Natural killer cell treated with Interleukin-12 subunit alpha and Interleukin-12 subunit beta and Interleukin-15 and Interleukin-18, amount 100 ng/mL, for 72 hours (primary cell): ENCODE data around the gene CD99L2. TPM values are rescaled to one million over a fixed set of nuclear protein-coding genes. Genes with fewer than 3 reads are reported as not detected.
"Not testable (repeated sequence)": the region's sequence is repeated elsewhere in the genome, so short reads cannot be mapped to it uniquely, and the experiment has no call there.

Experiments
- ATAC-seq, 2 donors: fragments of 150-1000 bp; cut with Tn5 transposase in 1 of 2; sonication (Bioruptor Pico), chemical (Tn5 transposase) in 1 of 2; 2 replicates each; pipeline ENCODE4 v1.10.0; 2021
- DNase-seq: peaks from one replicate; pipeline ENCODE4 v3.0.0; 2022; ENCODE audit warnings: low spot score
- H3K27ac Mint-ChIP-seq, 2 donors: 1 replicate in 1 of 2; 2 replicates in 1 of 2; pipeline ENCODE4 v1.8.0; 2022; ENCODE audit warnings: mixed read lengths in 2 of 2, mild to moderate bottlenecking in 1 of 2, moderate library complexity in 1 of 2
- H3K27me3 Mint-ChIP-seq, 2 donors: 1 replicate in 1 of 2; 2 replicates in 1 of 2; pipeline ENCODE4 v1.8.0; 2022; ENCODE audit warnings: mixed read lengths in 2 of 2
- H3K36me3 Mint-ChIP-seq: one replicate; pipeline ENCODE4 v1.8.0; 2022; ENCODE audit warnings: mixed read lengths
- H3K4me1 Mint-ChIP-seq, 2 donors: 1 replicate in 1 of 2; 2 replicates in 1 of 2; pipeline ENCODE4 v1.8.0; 2022; ENCODE audit warnings: low read depth in 2 of 2, mixed read lengths in 2 of 2, mild to moderate bottlenecking in 1 of 2
- H3K4me3 Mint-ChIP-seq: one replicate; pipeline ENCODE4 v1.8.0; 2022; ENCODE audit warnings: mixed read lengths
- H3K9me3 Mint-ChIP-seq: 2 replicates; pipeline ENCODE4 v1.8.0; 2022; ENCODE audit warnings: mixed read lengths
- total RNA-seq, 2 donors: library from RNA; stranded (reverse); gene quantifications; one replicate each; pipeline ENCODE4 v1.2.3, GENCODE V29; 2022

Gene CD99L2
- total RNA-seq, 2 donors from 2014 or later: 23.8 to 25.7 TPM

- peak overlapping the region; percentile 34 for H3K4me3 Mint-ChIP-seq
- no peaks in the 10 kb centered on the region for H3K27me3 Mint-ChIP-seq
- peaks cover 15 to 16% of the 10 kb centered on the region in 2 donors for H3K4me1 Mint-ChIP-seq
- ATAC-seq (peak in 1 of 2 donors; percentile 56), DNase-seq (no peak)
- no peaks in the 10 kb centered on the region for H3K9me3 Mint-ChIP-seq
- no peaks in the 10 kb centered on the region for H3K36me3 Mint-ChIP-seq
- peak overlapping the region; percentile 23 to 63 for H3K27ac Mint-ChIP-seq
Observed at GRCh38 chrX:150837845-150838244, 60.6 kb downstream of the CD99L2 start.

DNA sequence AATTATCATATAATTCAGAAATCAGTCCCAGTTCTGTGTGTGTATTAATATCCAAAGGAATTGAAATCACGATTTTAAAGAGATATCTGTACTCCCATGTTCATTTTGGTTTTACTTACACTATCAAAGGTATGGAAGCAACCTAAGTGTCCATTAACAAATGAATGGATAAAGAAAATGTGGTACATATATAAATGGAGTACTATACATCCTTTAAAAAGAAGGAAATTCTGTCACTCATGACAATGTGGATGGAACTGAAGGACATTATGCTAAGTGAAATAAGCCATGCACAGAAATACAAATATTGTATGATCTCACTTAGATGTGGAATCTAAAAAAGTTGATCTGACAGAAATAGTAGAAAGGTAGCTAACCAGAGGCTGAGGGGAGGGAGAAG is 63.8 kb downstream of the CD99L2 start:
- Mint-ChIP-seq H3K9me3 (no peaks in the 10 kb centered on the region), H3K27ac (no peak overlapping the region), H3K4me1 (peaks cover 6 to 11% of the 10 kb centered on the region in 2 donors), H3K36me3 (no peaks in the 10 kb centered on the region), H3K4me3 (no peak overlapping the region), H3K27me3 (no peaks in the 10 kb centered on the region)
- DNase-seq: no peak
- ATAC-seq: no peak

DNA sequence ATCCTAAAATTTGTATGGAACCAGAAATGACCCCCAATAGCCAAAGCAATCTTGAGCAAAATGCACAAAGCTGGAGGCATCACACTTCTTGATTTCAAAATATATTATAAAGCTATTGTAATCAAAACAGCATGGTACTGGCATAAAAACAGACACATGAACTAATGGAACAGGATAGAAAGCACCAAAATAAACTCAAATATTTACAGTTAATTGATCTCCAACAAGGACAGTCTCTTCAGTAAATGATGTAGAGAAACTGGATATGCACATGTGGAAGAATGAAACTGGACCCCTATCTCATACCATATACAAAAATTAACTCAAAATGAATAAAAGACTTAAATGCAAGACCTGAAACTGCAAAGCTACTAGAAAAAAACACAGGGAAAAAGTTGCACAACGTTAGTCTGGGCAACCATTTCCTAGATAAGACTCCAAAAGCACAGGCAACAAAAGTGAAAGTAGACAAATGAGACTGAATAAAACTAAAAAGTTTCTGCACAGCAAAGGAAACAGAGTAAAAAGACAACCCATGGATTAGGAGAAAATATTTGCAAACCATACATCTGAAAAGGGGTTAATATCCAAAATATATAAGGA is 64.9 kb downstream of the CD99L2 start:
- H3K27ac Mint-ChIP-seq: no peak overlapping the region
- H3K4me3 Mint-ChIP-seq: no peak overlapping the region
- H3K27me3 Mint-ChIP-seq: no peaks in the 10 kb centered on the region
- no peaks in the 10 kb centered on the region for H3K36me3 Mint-ChIP-seq
- DNase-seq (no peak), ATAC-seq (no peak)
- no peaks in the 10 kb centered on the region for H3K9me3 Mint-ChIP-seq
- peaks cover 6 to 11% of the 10 kb centered on the region in 2 donors for H3K4me1 Mint-ChIP-seq

- no peak for DNase-seq
- H3K4me1 Mint-ChIP-seq: peaks cover 0 to 6% of the 10 kb centered on the region in 2 donors
- H3K4me3 Mint-ChIP-seq: no peak overlapping the region
- no peak for ATAC-seq
- H3K27me3 Mint-ChIP-seq: no peaks in the 10 kb centered on the region
- no peaks in the 10 kb centered on the region for H3K36me3 Mint-ChIP-seq
- H3K9me3 Mint-ChIP-seq: no peaks in the 10 kb centered on the region
- H3K27ac Mint-ChIP-seq: peak overlapping the region in 1 of 2 donors; percentile 4
Observed at GRCh38 chrX:150831863-150832262, 66.6 kb downstream of the CD99L2 start.

DNA sequence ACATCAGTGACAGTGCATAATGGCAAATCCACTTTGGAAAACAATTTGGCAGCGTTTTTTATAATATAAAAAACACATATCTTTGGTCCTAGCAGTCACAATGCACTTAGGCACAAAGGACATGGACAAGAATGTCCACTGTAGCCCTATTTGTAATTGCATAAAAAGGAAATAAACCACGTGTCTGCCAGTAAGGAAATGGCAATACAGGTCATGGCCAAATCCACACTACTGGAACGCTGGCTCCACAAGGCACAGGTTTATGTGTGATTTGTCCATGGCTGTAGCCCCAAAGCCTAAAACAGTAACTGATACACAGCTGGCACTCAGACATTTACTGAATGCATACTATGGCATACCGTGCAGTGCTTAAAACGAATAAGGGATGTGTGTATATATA is 69.7 kb downstream of the CD99L2 start:
- ATAC-seq (no peak), DNase-seq (no peak)
- Mint-ChIP-seq H3K27ac (no peak overlapping the region), H3K27me3 (no peaks in the 10 kb centered on the region), H3K4me3 (no peak overlapping the region), H3K36me3 (no peaks in the 10 kb centered on the region), H3K4me1 (peaks cover 0 to 3% of the 10 kb centered on the region in 2 donors), H3K9me3 (peaks cover under 1% of the 10 kb centered on the region)

DNA sequence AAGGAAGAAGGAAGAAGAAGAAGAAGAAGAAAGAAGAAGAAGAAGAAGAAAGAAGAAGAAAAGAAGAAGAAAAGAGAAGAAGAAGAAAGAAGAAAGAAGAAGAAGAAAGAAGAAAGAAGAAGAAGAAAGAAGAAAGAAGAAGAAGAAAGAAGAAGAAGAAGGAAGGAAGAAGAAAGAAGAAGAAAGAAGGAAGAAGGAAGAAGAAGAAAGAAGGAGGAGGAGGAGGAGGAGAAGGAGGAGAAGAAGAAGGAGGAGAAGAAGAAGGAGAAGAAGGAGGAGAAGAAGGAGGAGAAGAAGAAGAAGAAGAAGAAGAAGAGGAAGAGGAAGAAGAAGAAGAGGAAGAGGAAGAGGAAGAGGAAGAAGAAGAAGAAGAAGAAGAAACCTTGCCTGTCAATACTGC is 74.1 kb downstream of the CD99L2 start:
- H3K4me1 Mint-ChIP-seq, H3K36me3 Mint-ChIP-seq, H3K27me3 Mint-ChIP-seq, H3K27ac Mint-ChIP-seq, H3K9me3 Mint-ChIP-seq, DNase-seq, ATAC-seq, H3K4me3 Mint-ChIP-seq: not testable (repeated sequence)

DNA sequence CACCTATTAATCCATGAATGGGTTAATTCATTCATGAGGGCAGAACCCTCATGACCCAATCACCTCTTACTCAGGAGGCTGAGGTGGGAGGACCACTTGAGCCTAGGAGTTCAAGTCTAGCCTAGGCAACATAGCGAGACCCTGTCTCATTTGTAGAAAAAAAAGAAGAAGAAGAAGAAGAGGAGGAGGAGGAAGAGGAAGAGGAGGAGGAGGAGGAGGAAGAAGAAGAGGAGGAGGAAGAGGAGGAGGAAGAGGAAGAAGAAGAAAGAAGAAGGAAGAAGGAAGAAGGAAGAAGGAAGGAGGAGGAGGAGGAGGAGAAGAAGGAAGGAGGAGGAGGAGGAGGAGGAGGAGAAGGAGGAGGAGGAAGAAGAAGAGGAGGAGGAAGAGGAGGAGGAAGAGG is 74.6 kb downstream of the CD99L2 start:
- H3K27me3 Mint-ChIP-seq, H3K36me3 Mint-ChIP-seq, H3K27ac Mint-ChIP-seq, H3K4me1 Mint-ChIP-seq, H3K9me3 Mint-ChIP-seq, H3K4me3 Mint-ChIP-seq, DNase-seq, ATAC-seq: not testable (repeated sequence)

DNA sequence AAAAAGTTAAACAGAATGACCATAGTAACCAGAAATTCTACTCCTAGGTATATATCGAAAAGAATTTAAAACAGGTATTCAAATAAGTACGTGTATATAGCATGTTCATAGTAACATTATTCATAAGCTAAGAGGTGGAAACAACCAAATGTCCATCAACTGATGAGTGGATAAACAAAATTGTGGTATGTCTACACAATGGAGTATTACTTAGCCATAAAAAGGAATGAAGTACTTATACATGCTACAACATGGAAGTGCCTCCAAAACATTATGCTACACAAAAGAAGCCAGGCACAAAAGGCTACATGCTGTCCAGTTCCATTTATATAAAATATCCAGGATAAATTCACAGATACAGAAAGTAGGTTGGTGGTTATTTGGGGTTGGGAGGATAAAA is 76.5 kb downstream of the CD99L2 start:
- Mint-ChIP-seq H3K27me3 (no peaks in the 10 kb centered on the region), H3K4me3 (no peak overlapping the region), H3K36me3 (peaks cover 10% of the 10 kb centered on the region)

DNA sequence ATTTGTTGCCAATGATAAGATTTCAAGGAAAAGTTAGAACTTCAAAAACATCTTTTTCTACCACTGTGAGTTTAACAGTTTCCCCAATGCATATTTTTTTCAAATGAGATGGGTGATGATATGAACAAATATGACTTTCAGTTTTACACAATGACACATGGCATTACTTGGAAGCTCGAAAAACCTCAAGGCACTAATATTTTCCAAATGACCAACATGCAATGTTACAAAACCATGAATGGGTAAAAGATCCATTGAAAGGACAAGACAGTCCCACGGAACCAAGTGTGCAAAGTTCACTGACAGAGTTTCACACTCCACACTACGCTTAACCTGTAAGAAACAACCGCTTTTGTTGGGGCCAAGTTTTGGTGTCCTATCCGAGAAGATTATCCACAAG is 84.5 kb downstream of the CD99L2 start:
- H3K4me3 Mint-ChIP-seq: peak overlapping the region; percentile 30
- no peak for DNase-seq
- no peaks in the 10 kb centered on the region for H3K27me3 Mint-ChIP-seq
- H3K4me1 Mint-ChIP-seq: peaks cover 6 to 8% of the 10 kb centered on the region in 2 donors
- H3K36me3 Mint-ChIP-seq: peaks cover 5% of the 10 kb centered on the region
- peak in 1 of 2 donors; percentile 40 for ATAC-seq
- peak overlapping the region; percentile 38 to 66 for H3K27ac Mint-ChIP-seq
- peaks cover 3% of the 10 kb centered on the region for H3K9me3 Mint-ChIP-seq

More for the DNA sequence above, 76.5 kb downstream of the CD99L2 start:
- ATAC-seq: no peak
- H3K9me3 Mint-ChIP-seq: peaks cover 5% of the 10 kb centered on the region
- H3K27ac Mint-ChIP-seq: no peak overlapping the region
- no peak for DNase-seq
- H3K4me1 Mint-ChIP-seq: peaks cover 0 to 3% of the 10 kb centered on the region in 2 donors

DNA sequence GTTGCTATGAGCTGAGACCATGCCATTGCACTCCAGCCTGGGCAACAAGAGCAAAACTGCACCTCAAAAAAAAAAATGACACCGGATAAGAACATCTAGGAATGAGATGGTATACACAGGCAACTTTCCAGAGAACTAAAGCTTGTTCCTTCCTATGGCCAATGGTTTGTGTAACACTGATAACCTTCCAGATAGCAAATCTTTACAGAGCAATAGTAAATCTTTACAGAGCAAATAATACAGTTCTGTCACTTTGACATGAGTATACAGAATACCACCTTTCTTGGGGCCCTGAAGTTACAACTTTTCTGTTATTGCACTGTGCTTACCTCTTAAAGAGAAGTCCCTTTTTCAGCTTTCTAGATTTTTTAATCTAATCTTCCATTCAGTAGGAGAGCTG is 91.6 kb downstream of the CD99L2 start:
- Mint-ChIP-seq H3K36me3 (peaks cover 5% of the 10 kb centered on the region), H3K9me3 (no peaks in the 10 kb centered on the region), H3K4me3 (no peak overlapping the region), H3K4me1 (peaks cover 0 to 6% of the 10 kb centered on the region in 2 donors), H3K27me3 (peaks cover 0 to 4% of the 10 kb centered on the region in 2 donors), H3K27ac (no peak overlapping the region)
- ATAC-seq (no peak), DNase-seq (no peak)

GRCh38 chrX:150805736-150806135 is 92.7 kb downstream of the CD99L2 start:
- no peak for DNase-seq
- ATAC-seq: no peak
- Mint-ChIP-seq H3K4me1 (peaks cover 0 to 6% of the 10 kb centered on the region in 2 donors), H3K9me3 (no peaks in the 10 kb centered on the region), H3K36me3 (peaks cover 5% of the 10 kb centered on the region), H3K27me3 (peaks cover 0 to 4% of the 10 kb centered on the region in 2 donors), H3K4me3 (no peak overlapping the region), H3K27ac (no peak overlapping the region)

DNA sequence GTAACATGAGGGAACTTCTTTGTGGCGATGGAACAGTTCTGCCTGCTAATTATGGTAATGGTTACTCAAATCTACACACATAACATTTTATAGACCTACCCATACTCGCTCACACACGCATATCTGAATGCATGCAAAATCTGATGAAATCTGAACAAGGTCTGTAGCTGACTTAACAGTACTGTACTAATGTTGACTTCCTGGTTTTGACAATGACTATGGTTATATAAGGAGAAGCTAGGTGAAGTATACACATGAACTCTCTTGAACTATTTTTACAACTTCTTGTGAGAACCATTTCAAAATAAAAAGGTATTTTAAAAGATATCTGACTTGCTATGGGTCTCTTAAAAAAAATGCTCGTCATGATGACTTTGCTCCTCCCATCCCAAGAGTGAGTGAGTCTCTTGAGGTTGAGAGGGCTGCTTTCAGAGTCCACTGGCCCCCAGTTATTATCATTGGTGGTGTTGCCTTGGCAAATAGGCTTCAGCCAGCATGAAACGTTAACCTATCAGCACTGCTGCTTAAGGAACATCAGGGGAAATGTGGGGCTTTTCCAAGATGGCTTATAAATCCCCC is 105.4 kb downstream of the CD99L2 start:
- Mint-ChIP-seq H3K27me3 (peaks cover 0 to 8% of the 10 kb centered on the region in 2 donors), H3K4me1 (peaks cover 0 to 9% of the 10 kb centered on the region in 2 donors), H3K4me3 (no peak overlapping the region), H3K27ac (no peak overlapping the region), H3K9me3 (no peaks in the 10 kb centered on the region), H3K36me3 (peaks cover 11% of the 10 kb centered on the region)
- ATAC-seq: no peak
- no peak for DNase-seq

GRCh38 chrX:150790021-150790420 is 108.4 kb downstream of the CD99L2 start:
- Mint-ChIP-seq H3K27ac (no peak overlapping the region), H3K4me3 (no peak overlapping the region), H3K9me3 (no peaks in the 10 kb centered on the region), H3K36me3 (peaks cover 6% of the 10 kb centered on the region), H3K27me3 (peaks cover 0 to under 1% of the 10 kb centered on the region in 2 donors), H3K4me1 (peaks cover 0 to 9% of the 10 kb centered on the region in 2 donors)
- DNase-seq (no peak), ATAC-seq (no peak)

- ATAC-seq (no peak), DNase-seq (no peak)
- Mint-ChIP-seq H3K4me3 (no peak overlapping the region), H3K27ac (no peak overlapping the region), H3K9me3 (no peaks in the 10 kb centered on the region), H3K4me1 (peaks cover 0 to 4% of the 10 kb centered on the region in 2 donors), H3K27me3 (no peaks in the 10 kb centered on the region), H3K36me3 (no peaks in the 10 kb centered on the region)
Observed at GRCh38 chrX:150781677-150782076, 116.8 kb downstream of the CD99L2 start.
